Left lung (tissue), 10 donors: ENCODE measurements around the gene SF3B3. TPM values are rescaled to one million over a fixed set of nuclear protein-coding genes. Genes with fewer than 3 reads are reported as not detected.

Experiments
- ATAC-seq: fragments of 200-7000 bp; cut with Tn5 transposase; one replicate; pipeline ENCODE4 v1.9.1; 2020; ENCODE audit warnings: moderate library complexity
- DNase-seq, 4 donors: peaks; one replicate each; pipeline ENCODE4 v3.0.0-alpha.2; 2013 to 2020
- H3K27ac ChIP-seq, 2 donors: fragments of 200-600 bp; sonication (generic) in 1 of 2; one replicate each; pipeline versions ENCODE4 v1.5.0 to v1.8.0; 2020 to 2021
- H3K27me3 ChIP-seq, 2 donors: fragments of 200-600 bp; sonication (generic) in 1 of 2; one replicate each; pipeline versions ENCODE4 v1.5.0 to v1.8.0; 2020 to 2021
- H3K36me3 ChIP-seq, 2 donors: fragments of 200-600 bp; sonication (generic) in 1 of 2; one replicate each; pipeline versions ENCODE4 v1.5.0 to v1.8.0; 2020 to 2021
- H3K4me1 ChIP-seq, 2 donors: fragments of 200-600 bp; one replicate each; pipeline ENCODE4 v1.8.0; 2021
- H3K4me3 ChIP-seq, 2 donors: fragments of 200-600 bp; sonication (generic) in 1 of 2; one replicate each; pipeline versions ENCODE4 v1.5.0 to v1.8.0; 2020 to 2021; ENCODE audit warnings: mild to moderate bottlenecking in 1 of 2
- H3K9me3 ChIP-seq, 2 donors: fragments of 200-600 bp; sonication (generic) in 1 of 2; one replicate each; pipeline versions ENCODE4 v1.5.0 to v1.8.0; 2020 to 2021
- intact Hi-C, 2 donors: fragments of 100-400 bp; cut with DNase I; formaldehyde crosslinking; loops; one replicate each; pipeline versions ENCODE4 v1.11.2 to v1.14.2; 2022
- polyA plus RNA-seq, 6 donors: library from polyadenylated mRNA; unstranded; fragments of 120-200 nt; gene quantifications; one replicate each; pipeline ENCODE4 v1.2.1, GENCODE V29; 2013; ENCODE audit not compliant: insufficient read length in 6 of 6
- total RNA-seq, 2 donors: library from RNA; stranded (reverse); fragmentation: NEBNext Ultra II Directional; extraction: Animal tissue kit (Norgen Biotek cat#: 25700); gene quantifications; one replicate each; pipeline ENCODE4 v1.2.1, GENCODE V29; 2021
- TF ChIP-seq, protein P1 (sequence below), 2 donors: fragments of 200-600 bp; sonication (generic) in 1 of 2; IDR thresholded peaks; one replicate each; pipeline versions ENCODE4 v1.5.0 to v1.8.0; 2021; ENCODE audit warnings: antibody characterized with exemption in 2 of 2
- donor health status: DM: no; HTN: yes; CAD: no.
- donor health status: DM: no; HTN: no; CAD: no.

Gene SF3B3
- total and polyA plus RNA-seq, 8 donors = 210 to 396 (median 366) TPM

DNA sequence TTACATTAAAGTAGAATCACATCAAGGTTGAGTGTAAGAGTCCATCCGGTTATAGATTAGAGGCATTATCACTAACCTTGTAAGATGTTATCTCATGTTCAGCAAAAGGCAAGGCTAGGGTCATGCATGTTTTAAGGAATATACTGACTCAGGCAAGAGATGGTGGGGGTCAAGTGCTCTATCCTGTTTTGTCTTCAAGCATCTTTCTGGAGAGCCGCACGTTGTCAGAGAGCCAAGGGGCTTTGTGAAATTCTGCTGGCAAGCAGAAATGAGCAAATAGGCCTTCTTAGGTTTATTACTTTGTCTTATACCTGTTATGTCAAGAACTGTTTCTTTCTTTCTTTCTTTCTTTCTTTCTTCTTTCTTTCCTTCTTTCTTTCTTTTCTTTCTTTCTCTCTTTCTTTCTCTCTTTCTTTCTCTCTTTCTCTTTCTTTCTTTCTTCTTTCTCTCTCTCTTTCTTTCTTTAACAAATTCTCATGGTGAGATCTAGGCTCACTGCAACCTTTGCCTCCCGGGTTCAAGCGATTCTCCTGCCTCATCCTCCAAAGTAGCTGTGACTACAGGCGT lies 75.4 kb downstream of the SF3B3 start:
- TF ChIP-seq, protein P1, sequence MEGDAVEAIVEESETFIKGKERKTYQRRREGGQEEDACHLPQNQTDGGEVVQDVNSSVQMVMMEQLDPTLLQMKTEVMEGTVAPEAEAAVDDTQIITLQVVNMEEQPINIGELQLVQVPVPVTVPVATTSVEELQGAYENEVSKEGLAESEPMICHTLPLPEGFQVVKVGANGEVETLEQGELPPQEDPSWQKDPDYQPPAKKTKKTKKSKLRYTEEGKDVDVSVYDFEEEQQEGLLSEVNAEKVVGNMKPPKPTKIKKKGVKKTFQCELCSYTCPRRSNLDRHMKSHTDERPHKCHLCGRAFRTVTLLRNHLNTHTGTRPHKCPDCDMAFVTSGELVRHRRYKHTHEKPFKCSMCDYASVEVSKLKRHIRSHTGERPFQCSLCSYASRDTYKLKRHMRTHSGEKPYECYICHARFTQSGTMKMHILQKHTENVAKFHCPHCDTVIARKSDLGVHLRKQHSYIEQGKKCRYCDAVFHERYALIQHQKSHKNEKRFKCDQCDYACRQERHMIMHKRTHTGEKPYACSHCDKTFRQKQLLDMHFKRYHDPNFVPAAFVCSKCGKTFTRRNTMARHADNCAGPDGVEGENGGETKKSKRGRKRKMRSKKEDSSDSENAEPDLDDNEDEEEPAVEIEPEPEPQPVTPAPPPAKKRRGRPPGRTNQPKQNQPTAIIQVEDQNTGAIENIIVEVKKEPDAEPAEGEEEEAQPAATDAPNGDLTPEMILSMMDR (IDR thresholded peaks at IDR 0.05) = no peak
- no peak for DNase-seq
- H3K27me3 ChIP-seq = no peaks in the 10 kb centered on the region
- H3K4me1 ChIP-seq = no peaks in the 10 kb centered on the region
- H3K36me3 ChIP-seq = no peaks in the 10 kb centered on the region
- no peak overlapping the region for H3K4me3 ChIP-seq
- no peaks in the 10 kb centered on the region for H3K9me3 ChIP-seq
- ATAC-seq = no peak
- no peak overlapping the region for H3K27ac ChIP-seq
- intact Hi-C loops = no loop called here

DNA sequence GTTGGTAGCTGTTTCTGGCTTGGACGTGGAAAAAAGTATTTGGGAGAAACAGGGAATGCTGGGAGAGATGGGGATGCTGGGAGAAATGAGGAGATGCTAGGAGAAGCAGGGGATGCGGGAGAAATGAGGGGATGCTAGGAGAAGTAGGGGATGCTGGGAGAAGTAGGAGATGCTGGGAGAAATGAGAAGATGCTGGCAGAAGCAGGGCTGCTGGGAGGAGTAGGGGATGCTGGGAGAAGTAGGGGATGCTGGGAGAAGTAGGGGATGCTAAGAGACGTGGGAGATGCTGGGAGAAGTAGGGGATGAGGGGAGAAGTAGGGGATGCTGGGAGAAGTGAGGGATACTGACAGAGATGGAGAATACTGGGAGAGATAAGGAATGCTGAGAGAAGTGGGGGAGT lies 77.1 kb downstream of the SF3B3 start:
- no peak for ATAC-seq
- Histone ChIP-seq H3K27ac (no peak overlapping the region), H3K27me3 (no peaks in the 10 kb centered on the region), H3K4me1 (no peaks in the 10 kb centered on the region), H3K36me3 (no peaks in the 10 kb centered on the region), H3K4me3 (no peak overlapping the region), H3K9me3 (no peaks in the 10 kb centered on the region)
- intact Hi-C loops = no loop called here
- TF ChIP-seq, protein P1 (IDR thresholded peaks at IDR 0.05) = no peak
- no peak for DNase-seq

DNA sequence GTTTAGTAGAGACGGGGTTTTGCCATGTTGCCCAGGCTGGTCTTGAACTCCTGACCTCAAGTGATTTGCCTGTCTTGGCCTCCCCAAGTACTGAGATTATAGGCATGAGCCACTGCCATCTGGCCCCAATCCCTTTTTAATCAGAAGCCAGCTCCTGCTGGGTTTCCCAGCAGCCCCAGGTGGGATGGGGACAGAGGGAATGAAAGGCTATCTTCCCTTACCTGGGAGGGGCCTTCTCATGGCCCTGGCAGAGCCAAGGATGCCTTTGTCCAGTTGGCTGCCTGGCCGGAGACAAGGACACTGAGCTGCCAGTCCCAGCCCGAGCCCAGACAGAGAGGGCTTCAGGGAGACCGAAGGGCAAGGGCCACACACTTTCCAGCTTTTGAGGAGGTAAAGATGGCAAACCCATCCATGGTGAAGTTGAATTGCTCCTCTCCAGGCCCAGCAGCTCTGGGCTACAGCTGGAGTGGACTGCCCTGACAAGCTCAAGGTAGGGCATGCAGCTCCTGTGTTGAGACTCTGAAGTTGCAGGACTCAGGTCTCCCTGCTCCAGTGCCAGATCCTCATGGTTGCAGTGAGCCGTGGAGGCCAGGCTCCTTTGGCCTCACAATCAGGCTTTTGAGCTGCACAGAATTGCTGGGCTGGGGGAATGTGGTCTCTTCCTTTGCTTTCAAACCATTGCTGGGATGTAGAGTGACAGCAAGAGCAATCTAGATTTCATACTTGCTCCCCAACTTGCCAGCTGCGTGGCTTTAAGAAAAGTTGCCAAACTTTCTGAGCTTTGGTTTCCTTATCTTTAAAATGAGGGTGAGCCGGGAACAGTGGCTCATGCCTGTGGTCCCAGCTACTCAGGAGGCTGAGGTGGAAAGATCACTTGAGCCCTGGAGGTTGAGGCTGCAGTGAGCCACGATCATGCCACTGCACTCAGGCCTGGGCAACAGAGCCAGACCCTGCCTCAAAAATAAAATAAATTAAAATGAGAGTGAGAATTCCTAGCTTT lies 78.3 kb downstream of the SF3B3 start:
- no peaks in the 10 kb centered on the region for H3K27me3 ChIP-seq
- ATAC-seq (no peak), DNase-seq (no peak)
- intact Hi-C loops = no loop called here
- TF ChIP-seq, protein P1 (IDR thresholded peaks at IDR 0.05) = no peak
- no peaks in the 10 kb centered on the region for H3K9me3 ChIP-seq
- H3K4me3 ChIP-seq = no peak overlapping the region
- no peaks in the 10 kb centered on the region for H3K36me3 ChIP-seq
- no peak overlapping the region for H3K27ac ChIP-seq
- H3K4me1 ChIP-seq = no peaks in the 10 kb centered on the region

DNA sequence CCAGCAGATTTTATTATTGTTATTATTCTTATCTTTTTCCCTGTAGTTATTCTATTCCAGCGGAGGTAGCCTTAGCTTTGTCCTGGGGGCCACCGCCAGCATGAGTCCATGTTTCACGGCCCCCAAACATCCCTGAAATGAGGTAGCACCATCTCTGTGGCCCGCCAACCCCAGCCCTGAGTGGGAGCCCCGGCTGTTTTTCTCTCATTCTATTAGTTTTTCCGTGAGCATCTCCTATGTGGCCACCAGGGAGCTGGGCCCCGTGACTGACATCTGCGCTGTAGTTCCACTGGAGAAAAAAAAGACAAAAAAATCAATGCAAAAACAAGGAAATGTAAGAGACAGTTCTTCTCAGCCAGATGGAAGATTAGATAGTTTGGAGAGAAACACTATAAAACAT lies 79.2 kb downstream of the SF3B3 start:
- no peaks in the 10 kb centered on the region for H3K9me3 ChIP-seq
- H3K36me3 ChIP-seq = no peaks in the 10 kb centered on the region
- TF ChIP-seq, protein P1 (IDR thresholded peaks at IDR 0.05) = no peak
- no peaks in the 10 kb centered on the region for H3K4me1 ChIP-seq
- no peak overlapping the region for H3K4me3 ChIP-seq
- no peak for ATAC-seq
- no peak for DNase-seq
- H3K27me3 ChIP-seq = no peaks in the 10 kb centered on the region
- intact Hi-C loops = no loop called here
- no peak overlapping the region for H3K27ac ChIP-seq
